Activated CD8-positive, alpha-beta memory T cell treated with anti-CD3 and anti-CD28 coated beads for 1 hour (primary cell): ENCODE data around the gene OLFM3.

Experiments
- DNase-seq, 2 donors: peaks; one replicate each; pipeline ENCODE4 v3.0.0-alpha.2; 2020; ENCODE audit warnings: low read depth in 1 of 2; ENCODE audit errors: extremely low read depth in 1 of 2

Gene OLFM3

GRCh38 chr1:101852936-101853335 lies 143.8 kb downstream of the OLFM3 start:
- DNase-seq: no peak

GRCh38 chr1:101849356-101849755 lies 147.4 kb downstream of the OLFM3 start:
- DNase-seq: no peak

- no peak for DNase-seq
Observed at GRCh38 chr1:101847626-101848025, 149.1 kb downstream of the OLFM3 start.

- DNase-seq: no peak
Observed at GRCh38 chr1:101846820-101847219, 149.9 kb downstream of the OLFM3 start.

- no peak for DNase-seq
Observed at GRCh38 chr1:101843160-101843559, 153.6 kb downstream of the OLFM3 start.

GRCh38 chr1:101841824-101842223 lies 154.9 kb downstream of the OLFM3 start:
- no peak for DNase-seq

GRCh38 chr1:101835988-101836387 lies 160.7 kb downstream of the OLFM3 start:
- DNase-seq: no peak

GRCh38 chr1:101833312-101833711 lies 163.4 kb downstream of the OLFM3 start:
- no peak for DNase-seq

- no peak for DNase-seq
Observed at GRCh38 chr1:101826416-101826815, 170.3 kb downstream of the OLFM3 start.

GRCh38 chr1:101820071-101820470 lies 176.7 kb downstream of the OLFM3 start:
- no peak for DNase-seq

- no peak for DNase-seq
Observed at GRCh38 chr1:101816262-101816661, 180.5 kb downstream of the OLFM3 start.

- no peak for DNase-seq
Observed at GRCh38 chr1:101798417-101798816, 198.3 kb downstream of the OLFM3 start.

- no peak for DNase-seq
Observed at GRCh38 chr1:101797722-101798121, 199.0 kb downstream of the OLFM3 start.

- no peak for DNase-seq
Observed at GRCh38 chr1:101781201-101781831, 215.4 kb downstream of the OLFM3 start.

- no peak for DNase-seq
Observed at GRCh38 chr1:101769520-101769919, 227.2 kb downstream of the OLFM3 start.

GRCh38 chr1:101757985-101758384 lies 238.7 kb downstream of the OLFM3 start:
- no peak for DNase-seq

GRCh38 chr1:101756411-101756810 lies 240.3 kb downstream of the OLFM3 start:
- no peak for DNase-seq
